Gastrocnemius medialis (tissue), 4 donors: ENCODE measurements around the gene CLSTN1. TPM values are rescaled to one million over a fixed set of nuclear protein-coding genes. Genes with fewer than 3 reads are reported as not detected.

Source experiments
- ATAC-seq, 2 donors: fragments of 150-250 bp; one replicate each; pipeline ENCODE4 v1.9.1; 2016
- DNase-seq, 2 donors: peaks; one replicate each; pipeline ENCODE4 v3.0.0-alpha.2; 2019
- H3K27ac ChIP-seq, 4 donors: fragments of 200-600 bp; sonication (generic); 1 replicate in 1 of 4; 2 replicates in 3 of 4; pipeline ENCODE4 v1.5.1; 2016 to 2018; ENCODE audit warnings: mild to moderate bottlenecking in 2 of 4, moderate library complexity in 1 of 4
- H3K27me3 ChIP-seq, 3 donors: fragments of 200-600 bp; sonication (generic) in 2 of 3; 1 replicate in 1 of 3; 2 replicates in 2 of 3; pipeline versions ENCODE4 v1.5.1 to v1.6.0; 2016 to 2019; ENCODE audit warnings: mild to moderate bottlenecking in 1 of 3, moderate library complexity in 1 of 3
- H3K36me3 ChIP-seq, 2 donors: fragments of 200-600 bp; sonication (generic) in 1 of 2; one replicate each; pipeline ENCODE4 v1.5.1; 2017 to 2018
- H3K4me1 ChIP-seq, 2 donors: fragments of 200-600 bp; sonication (generic) in 1 of 2; one replicate each; pipeline ENCODE4 v1.5.1; 2016 to 2017; ENCODE audit warnings: mild to moderate bottlenecking in 2 of 2
- H3K4me3 ChIP-seq, 4 donors: fragments of 200-600 bp; sonication (generic) in 3 of 4; 1 replicate in 1 of 4; 2 replicates in 3 of 4; pipeline ENCODE4 v1.5.1; 2016 to 2019; ENCODE audit warnings: mild to moderate bottlenecking in 2 of 4
- H3K9me3 ChIP-seq, 3 donors: fragments of 200-600 bp; sonication (generic) in 2 of 3; 1 replicate in 1 of 3; 2 replicates in 2 of 3; pipeline ENCODE4 v1.5.1; 2016 to 2019
- POLR2A ChIP-seq, 2 donors: fragments of 450-650 bp; IDR thresholded peaks; one replicate each; pipeline ENCODE4 v1.6.1; 2017; ENCODE audit warnings: antibody characterized with exemption in 2 of 2, mild to moderate bottlenecking in 2 of 2, moderate library complexity in 2 of 2
- in situ Hi-C, 4 donors: fragments of 200-750 bp; cut with MboI; loops; one replicate each; pipeline versions ENCODE4 v1.15.0 to v1.8.0; 2017; ENCODE audit warnings: low sequenced_read_pairs in 4 of 4
- intact Hi-C: fragments of 100-400 bp; cut with DNase I; formaldehyde crosslinking; loops from one replicate; pipeline ENCODE4 v1.15.1; 2023; ENCODE audit warnings: low total_unique reads
- total RNA-seq, 4 donors: library from RNA; depleted of rRNA; stranded (reverse); fragments of >200 nt; gene quantifications; one replicate each; pipeline versions ENCODE4 v1.1.0 to v1.2.3, GENCODE V29; 2016
- TF ChIP-seq, protein P1 (sequence below), 5 experiments: fragments of 450-650 bp in 3 of 5; fragments of 200-600 bp in 2 of 5; sonication (generic) in 2 of 5; IDR thresholded peaks in 4 of 5; conservative IDR thresholded peaks in 1 of 5; 1 replicate in 4 of 5; 2 replicates in 1 of 5; pipeline ENCODE4 v1.5.1; 2016 to 2019; ENCODE audit warnings: antibody characterized with exemption in 5 of 5, mild to moderate bottlenecking in 3 of 5, moderate library complexity in 3 of 5

Gene CLSTN1
- total RNA-seq, 4 donors from 2014 or later: 8.5 to 25.7 (median 22.0) TPM

- in situ Hi-C loops (no loop called here), intact Hi-C loops (no loop called here)
- Histone ChIP-seq H3K4me3 (no peak overlapping the region), H3K9me3 (no peaks in the 10 kb centered on the region), H3K27ac (no peak overlapping the region), H3K27me3 (no peaks in the 10 kb centered on the region), H3K36me3 (peaks cover 8 to 86% of the 10 kb centered on the region in 2 donors), H3K4me1 (no peaks in the 10 kb centered on the region)
- ATAC-seq (no peak), DNase-seq (no peak)
- TF ChIP-seq, protein P1, sequence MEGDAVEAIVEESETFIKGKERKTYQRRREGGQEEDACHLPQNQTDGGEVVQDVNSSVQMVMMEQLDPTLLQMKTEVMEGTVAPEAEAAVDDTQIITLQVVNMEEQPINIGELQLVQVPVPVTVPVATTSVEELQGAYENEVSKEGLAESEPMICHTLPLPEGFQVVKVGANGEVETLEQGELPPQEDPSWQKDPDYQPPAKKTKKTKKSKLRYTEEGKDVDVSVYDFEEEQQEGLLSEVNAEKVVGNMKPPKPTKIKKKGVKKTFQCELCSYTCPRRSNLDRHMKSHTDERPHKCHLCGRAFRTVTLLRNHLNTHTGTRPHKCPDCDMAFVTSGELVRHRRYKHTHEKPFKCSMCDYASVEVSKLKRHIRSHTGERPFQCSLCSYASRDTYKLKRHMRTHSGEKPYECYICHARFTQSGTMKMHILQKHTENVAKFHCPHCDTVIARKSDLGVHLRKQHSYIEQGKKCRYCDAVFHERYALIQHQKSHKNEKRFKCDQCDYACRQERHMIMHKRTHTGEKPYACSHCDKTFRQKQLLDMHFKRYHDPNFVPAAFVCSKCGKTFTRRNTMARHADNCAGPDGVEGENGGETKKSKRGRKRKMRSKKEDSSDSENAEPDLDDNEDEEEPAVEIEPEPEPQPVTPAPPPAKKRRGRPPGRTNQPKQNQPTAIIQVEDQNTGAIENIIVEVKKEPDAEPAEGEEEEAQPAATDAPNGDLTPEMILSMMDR (IDR thresholded peaks at IDR 0.05 in 4 of 5, conservative IDR thresholded peaks at IDR 0.05 in 1 of 5): no peak
- no peak for TF ChIP-seq POLR2A (IDR thresholded peaks at IDR 0.05)
Observed at GRCh38 chr1:9731561-9731960, 92.2 kb downstream of the CLSTN1 start.

DNA sequence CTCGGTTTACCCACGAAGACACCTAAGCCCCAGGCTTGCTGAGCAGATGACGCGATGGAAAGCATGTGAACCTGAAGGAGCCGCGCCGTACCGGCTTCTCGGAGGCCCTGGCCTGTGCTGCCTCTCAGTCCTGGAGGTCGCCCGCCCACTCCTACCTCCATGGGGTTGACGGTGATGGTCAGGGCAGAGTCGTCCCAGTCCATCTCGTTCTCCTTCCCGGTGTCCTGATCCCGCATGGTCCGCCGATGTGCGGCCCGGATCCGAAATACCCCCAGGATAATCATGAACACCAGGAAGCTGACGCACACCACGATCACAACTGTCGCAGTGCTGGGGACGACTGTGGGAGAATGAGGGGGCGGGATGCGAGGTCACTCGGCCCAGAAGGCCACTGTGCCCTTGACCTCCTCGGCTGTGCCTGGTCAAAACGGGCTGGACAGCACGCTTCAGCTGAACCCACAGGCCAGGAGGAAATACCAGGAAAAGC lies 92.7 kb downstream of the CLSTN1 start:
- intact Hi-C loops (no loop called here), in situ Hi-C loops (no loop called here)
- no peak for TF ChIP-seq POLR2A (IDR thresholded peaks at IDR 0.05)
- TF ChIP-seq, protein P1 (IDR thresholded peaks at IDR 0.05 in 4 of 5, conservative IDR thresholded peaks at IDR 0.05 in 1 of 5): no peak
- H3K4me1 ChIP-seq: no peaks in the 10 kb centered on the region
- H3K4me3 ChIP-seq: no peak overlapping the region
- ATAC-seq (no peak), DNase-seq (no peak)
- peaks cover 8 to 81% of the 10 kb centered on the region in 2 donors for H3K36me3 ChIP-seq
- H3K9me3 ChIP-seq: no peaks in the 10 kb centered on the region
- H3K27me3 ChIP-seq: no peaks in the 10 kb centered on the region
- no peak overlapping the region for H3K27ac ChIP-seq

GRCh38 chr1:9730096-9730901 lies 93.5 kb downstream of the CLSTN1 start:
- no peak for TF ChIP-seq POLR2A (IDR thresholded peaks at IDR 0.05)
- Histone ChIP-seq H3K4me3 (no peak overlapping the region), H3K27ac (no peak overlapping the region), H3K27me3 (no peaks in the 10 kb centered on the region), H3K36me3 (peaks cover 8 to 73% of the 10 kb centered on the region in 2 donors), H3K4me1 (no peaks in the 10 kb centered on the region), H3K9me3 (no peaks in the 10 kb centered on the region)
- DNase-seq: peak; percentile 26 to 45
- ATAC-seq: no peak
- in situ Hi-C loops (no loop called here), intact Hi-C loops (no loop called here)

DNA sequence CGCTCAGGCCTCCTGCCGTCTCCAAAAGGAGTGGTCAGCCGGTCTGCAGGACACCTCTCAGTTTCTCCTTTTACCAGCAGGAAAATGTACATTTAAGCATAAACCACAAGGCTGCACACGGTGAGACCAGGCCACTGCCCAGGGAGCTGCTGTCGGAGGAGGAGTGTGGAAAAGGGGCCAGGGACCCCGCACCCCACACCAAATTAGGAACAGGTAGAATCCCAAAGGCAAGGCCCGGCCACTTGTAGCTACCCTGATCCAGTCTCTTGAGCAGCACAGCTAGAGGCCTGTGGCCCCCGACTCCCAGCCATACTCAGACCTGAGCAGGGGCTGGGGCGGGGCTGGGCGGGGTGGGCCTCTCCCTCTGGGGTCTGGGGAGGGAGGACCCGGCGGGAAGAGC lies 94.2 kb downstream of the CLSTN1 start:
- H3K27me3 ChIP-seq: no peaks in the 10 kb centered on the region
- peaks cover 8 to 65% of the 10 kb centered on the region in 2 donors for H3K36me3 ChIP-seq
- no peak overlapping the region for H3K27ac ChIP-seq
- H3K9me3 ChIP-seq: no peaks in the 10 kb centered on the region
- ATAC-seq: no peak
- no peak overlapping the region for H3K4me3 ChIP-seq
- no peaks in the 10 kb centered on the region for H3K4me1 ChIP-seq
- in situ Hi-C loops: no loop called here
- DNase-seq: no peak
- intact Hi-C loops: no loop called here
- TF ChIP-seq POLR2A (IDR thresholded peaks at IDR 0.05): no peak
- TF ChIP-seq, protein P1 (IDR thresholded peaks at IDR 0.05 in 4 of 5, conservative IDR thresholded peaks at IDR 0.05 in 1 of 5): no peak

- Histone ChIP-seq H3K27ac (no peak overlapping the region), H3K36me3 (peaks cover 8 to 57% of the 10 kb centered on the region in 2 donors)
Observed at GRCh38 chr1:9728451-9729295, 95.1 kb downstream of the CLSTN1 start.

More at GRCh38 chr1:9728451-9729295, 95.1 kb downstream of the CLSTN1 start:
- no peak for TF ChIP-seq POLR2A (IDR thresholded peaks at IDR 0.05)
- TF ChIP-seq, protein P1 (IDR thresholded peaks at IDR 0.05 in 4 of 5, conservative IDR thresholded peaks at IDR 0.05 in 1 of 5): no peak
- Histone ChIP-seq H3K4me3 (no peak overlapping the region), H3K27me3 (no peaks in the 10 kb centered on the region), H3K9me3 (no peaks in the 10 kb centered on the region), H3K4me1 (no peaks in the 10 kb centered on the region)
- ATAC-seq (no peak), DNase-seq (no peak)
- in situ Hi-C loops (no loop called here), intact Hi-C loops (no loop called here)
